ENCODE data around the gene SDCBP2. TPM values are rescaled to one million over a fixed set of nuclear protein-coding genes. Genes with fewer than 3 reads are reported as not detected.

Gene SDCBP2
- polyA plus RNA-seq, 3 donors: 2.2 to 2.4 (median 2.2) TPM

- DNase-seq (ENCODE audit: low read depth in 3 of 3, low spot score in 2 of 3): no peak
Measured at GRCh38 chr20:1315804-1316203, 13.1 kb downstream of the SDCBP2 start.

GRCh38 chr20:1313236-1313964 lies 15.5 kb downstream of the SDCBP2 start:
- DNase-seq (ENCODE audit: low read depth in 3 of 3, low spot score in 2 of 3): peak; percentile 60 to 68 (median 63)

- DNase-seq (ENCODE audit: low read depth in 3 of 3, low spot score in 2 of 3): no peak
Measured at GRCh38 chr20:1312904-1313235, 16.1 kb downstream of the SDCBP2 start.

GRCh38 chr20:1312308-1312707 lies 16.6 kb downstream of the SDCBP2 start:
- no peak for DNase-seq (ENCODE audit: low read depth in 3 of 3, low spot score in 2 of 3)

- DNase-seq (ENCODE audit: low read depth in 3 of 3, low spot score in 2 of 3): no peak
Measured at GRCh38 chr20:1310506-1311190, 18.3 kb downstream of the SDCBP2 start.

- no peak for DNase-seq (ENCODE audit: low read depth in 3 of 3, low spot score in 2 of 3)
Measured at GRCh38 chr20:1310071-1310470, 18.9 kb downstream of the SDCBP2 start.

GRCh38 chr20:1309439-1309847 lies 19.5 kb downstream of the SDCBP2 start:
- no peak for DNase-seq (ENCODE audit: low read depth in 3 of 3, low spot score in 2 of 3)

- DNase-seq (ENCODE audit: low read depth in 3 of 3, low spot score in 2 of 3): no peak
Measured at GRCh38 chr20:1308702-1309095, 20.2 kb downstream of the SDCBP2 start.

GRCh38 chr20:1308067-1308701 lies 20.8 kb downstream of the SDCBP2 start:
- DNase-seq (ENCODE audit: low read depth in 3 of 3, low spot score in 2 of 3): no peak

GRCh38 chr20:1307571-1307971 lies 21.4 kb downstream of the SDCBP2 start:
- no peak for DNase-seq (ENCODE audit: low read depth in 3 of 3, low spot score in 2 of 3)

- DNase-seq (ENCODE audit: low read depth in 3 of 3, low spot score in 2 of 3): no peak
Measured at GRCh38 chr20:1307171-1307570, 21.8 kb downstream of the SDCBP2 start.

- no peak for DNase-seq (ENCODE audit: low read depth in 3 of 3, low spot score in 2 of 3)
Measured at GRCh38 chr20:1306316-1307135, 22.4 kb downstream of the SDCBP2 start.

- no peak for DNase-seq (ENCODE audit: low read depth in 3 of 3, low spot score in 2 of 3)
Measured at GRCh38 chr20:1305712-1306111, 23.2 kb downstream of the SDCBP2 start.

- DNase-seq (ENCODE audit: low read depth in 3 of 3, low spot score in 2 of 3): no peak
Measured at GRCh38 chr20:1304710-1305515, 24.0 kb downstream of the SDCBP2 start.

GRCh38 chr20:1302685-1303541 lies 26.0 kb downstream of the SDCBP2 start:
- no peak for DNase-seq (ENCODE audit: low read depth in 3 of 3, low spot score in 2 of 3)

GRCh38 chr20:1301031-1301529 lies 27.9 kb downstream of the SDCBP2 start:
- DNase-seq (ENCODE audit: low read depth in 3 of 3, low spot score in 2 of 3): no peak

- no peak for DNase-seq (ENCODE audit: low read depth in 3 of 3, low spot score in 2 of 3)
Measured at GRCh38 chr20:1300083-1300840, 28.7 kb downstream of the SDCBP2 start.

GRCh38 chr20:1299522-1299921 lies 29.4 kb downstream of the SDCBP2 start:
- no peak for DNase-seq (ENCODE audit: low read depth in 3 of 3, low spot score in 2 of 3)
